ENCODE results near the gene RPL3. TPM values are rescaled to one million over a fixed set of nuclear protein-coding genes. Genes with fewer than 3 reads are reported as not detected.

Gene RPL3
- total and polyA plus RNA-seq, 2 experiments from 2014 or later: 1,044 to 2,461 TPM

- Histone ChIP-seq H3K4me1 (ENCODE audit: insufficient read depth) (peaks cover 21% of the 10 kb centered on the region), H3K4me2 (no peak overlapping the region), H3K27ac (no peak overlapping the region)
These were observed 29.9 kb downstream of the RPL3 start for GRCh38 chr22:39289533-39289932.

GRCh38 chr22:39288135-39288898 is 31.1 kb downstream of the RPL3 start:
- Histone ChIP-seq H3K79me2 (no peaks in the 10 kb centered on the region), H3K4me1 (ENCODE audit: insufficient read depth) (peaks cover 21% of the 10 kb centered on the region), H2AFZ (no peak overlapping the region), H3K36me3 (replicated peaks; ENCODE audit: insufficient read depth, low read depth) (no peaks in the 10 kb centered on the region), H3K4me2 (no peak overlapping the region), H3K27ac (no peak overlapping the region), H3K9me3 (ENCODE audit: low read depth) (no peaks in the 10 kb centered on the region), H3K9me2 (replicated peaks; ENCODE audit: insufficient read depth) (no peaks in the 10 kb centered on the region), H4K20me1 (ENCODE audit: insufficient read depth, poor library complexity, severe bottlenecking) (no peaks in the 10 kb centered on the region), H3K27me3 (no peaks in the 10 kb centered on the region), H3K4me3 (no peak overlapping the region)
- DNase-seq (ENCODE audit: low spot score): no peak
- no peak for TF ChIP-seq EZH2phosphoT487 (IDR thresholded peaks at IDR 0.05; ENCODE audit: low read depth, severe bottlenecking, unreplicated experiment)
- no peak for TF ChIP-seq EZH2 (IDR thresholded peaks at IDR 0.05; ENCODE audit: borderline replicate concordance)
- no peak for TF ChIP-seq CTCF (IDR thresholded peaks at IDR 0.05; ENCODE audit: poor library complexity)
- 95% methylated on average over 13 of the region's 13 CpGs for WGBS (ENCODE audit: low lambda C conversion rate, missing lambda C conversion rate)

More at GRCh38 chr22:39289533-39289932, 29.9 kb downstream of the RPL3 start:
- no peak overlapping the region for H2AFZ ChIP-seq
- TF ChIP-seq CTCF (IDR thresholded peaks at IDR 0.05; ENCODE audit: poor library complexity) (no peak), EZH2 (IDR thresholded peaks at IDR 0.05; ENCODE audit: borderline replicate concordance) (no peak), EZH2phosphoT487 (IDR thresholded peaks at IDR 0.05; ENCODE audit: low read depth, severe bottlenecking, unreplicated experiment) (no peak)
- H3K36me3 ChIP-seq (replicated peaks; ENCODE audit: insufficient read depth, low read depth): no peaks in the 10 kb centered on the region
- H3K9me2 ChIP-seq (replicated peaks; ENCODE audit: insufficient read depth): no peaks in the 10 kb centered on the region
- DNase-seq (ENCODE audit: low spot score): no peak
- H3K27me3 ChIP-seq: no peaks in the 10 kb centered on the region
- no peak overlapping the region for H3K4me3 ChIP-seq
- H4K20me1 ChIP-seq (ENCODE audit: insufficient read depth, poor library complexity, severe bottlenecking): no peaks in the 10 kb centered on the region
- no peaks in the 10 kb centered on the region for H3K9me3 ChIP-seq (ENCODE audit: low read depth)
- 64% methylated on average over 14 of the region's 14 CpGs for WGBS (ENCODE audit: low lambda C conversion rate, missing lambda C conversion rate)
- no peaks in the 10 kb centered on the region for H3K79me2 ChIP-seq

- Histone ChIP-seq H4K20me1 (ENCODE audit: insufficient read depth, poor library complexity, severe bottlenecking) (no peaks in the 10 kb centered on the region), H3K4me1 (ENCODE audit: insufficient read depth) (peaks cover 13% of the 10 kb centered on the region), H3K27ac (no peak overlapping the region), H3K9me2 (replicated peaks; ENCODE audit: insufficient read depth) (no peaks in the 10 kb centered on the region), H3K36me3 (replicated peaks; ENCODE audit: insufficient read depth, low read depth) (no peaks in the 10 kb centered on the region), H2AFZ (no peak overlapping the region), H3K4me3 (no peak overlapping the region), H3K79me2 (no peaks in the 10 kb centered on the region), H3K27me3 (no peaks in the 10 kb centered on the region), H3K4me2 (no peak overlapping the region), H3K9me3 (ENCODE audit: low read depth) (no peaks in the 10 kb centered on the region)
- no peak for DNase-seq (ENCODE audit: low spot score)
- no peak for TF ChIP-seq EZH2phosphoT487 (IDR thresholded peaks at IDR 0.05; ENCODE audit: low read depth, severe bottlenecking, unreplicated experiment)
- no peak for TF ChIP-seq CTCF (IDR thresholded peaks at IDR 0.05; ENCODE audit: poor library complexity)
- TF ChIP-seq EZH2 (IDR thresholded peaks at IDR 0.05; ENCODE audit: borderline replicate concordance): no peak
- 56% methylated on average over 8 of the region's 8 CpGs for WGBS (ENCODE audit: low lambda C conversion rate, missing lambda C conversion rate)
These were observed 32.2 kb downstream of the RPL3 start for GRCh38 chr22:39287076-39287725.
